ENCODE data around the gene EYA2.

EYA2 gene

GRCh38 chr20:47209982-47210381 is 315.3 kb downstream of the EYA2 start:
- no peaks in the 10 kb centered on the region for H3K27me3 Mint-ChIP-seq (ENCODE audit: low read depth)
- TF ChIP-seq, protein P1, sequence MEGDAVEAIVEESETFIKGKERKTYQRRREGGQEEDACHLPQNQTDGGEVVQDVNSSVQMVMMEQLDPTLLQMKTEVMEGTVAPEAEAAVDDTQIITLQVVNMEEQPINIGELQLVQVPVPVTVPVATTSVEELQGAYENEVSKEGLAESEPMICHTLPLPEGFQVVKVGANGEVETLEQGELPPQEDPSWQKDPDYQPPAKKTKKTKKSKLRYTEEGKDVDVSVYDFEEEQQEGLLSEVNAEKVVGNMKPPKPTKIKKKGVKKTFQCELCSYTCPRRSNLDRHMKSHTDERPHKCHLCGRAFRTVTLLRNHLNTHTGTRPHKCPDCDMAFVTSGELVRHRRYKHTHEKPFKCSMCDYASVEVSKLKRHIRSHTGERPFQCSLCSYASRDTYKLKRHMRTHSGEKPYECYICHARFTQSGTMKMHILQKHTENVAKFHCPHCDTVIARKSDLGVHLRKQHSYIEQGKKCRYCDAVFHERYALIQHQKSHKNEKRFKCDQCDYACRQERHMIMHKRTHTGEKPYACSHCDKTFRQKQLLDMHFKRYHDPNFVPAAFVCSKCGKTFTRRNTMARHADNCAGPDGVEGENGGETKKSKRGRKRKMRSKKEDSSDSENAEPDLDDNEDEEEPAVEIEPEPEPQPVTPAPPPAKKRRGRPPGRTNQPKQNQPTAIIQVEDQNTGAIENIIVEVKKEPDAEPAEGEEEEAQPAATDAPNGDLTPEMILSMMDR (IDR thresholded peaks at IDR 0.05; ENCODE audit: unreplicated experiment in 3 of 3), result no peak
- no peak overlapping the region for H3K4me3 Mint-ChIP-seq
- no peaks in the 10 kb centered on the region for H3K9me3 Mint-ChIP-seq
- H3K36me3 Mint-ChIP-seq (ENCODE audit: low read depth), result peaks cover 25% of the 10 kb centered on the region
- peaks cover 5% of the 10 kb centered on the region for H3K4me1 Mint-ChIP-seq
- H3K27ac Mint-ChIP-seq, result no peak overlapping the region

- no peak overlapping the region for H3K27ac Mint-ChIP-seq
- no peaks in the 10 kb centered on the region for H3K9me3 Mint-ChIP-seq
- TF ChIP-seq, protein P1 (IDR thresholded peaks at IDR 0.05; ENCODE audit: unreplicated experiment in 3 of 3), result no peak
- no peaks in the 10 kb centered on the region for H3K27me3 Mint-ChIP-seq (ENCODE audit: low read depth)
- H3K4me1 Mint-ChIP-seq, result peaks cover 3% of the 10 kb centered on the region
- no peak overlapping the region for H3K4me3 Mint-ChIP-seq
- H3K36me3 Mint-ChIP-seq (ENCODE audit: low read depth), result peaks cover 29% of the 10 kb centered on the region
These were observed 315.8 kb downstream of the EYA2 start for GRCh38 chr20:47210470-47210869.

GRCh38 chr20:47211036-47211435 is 316.4 kb downstream of the EYA2 start:
- Mint-ChIP-seq H3K4me1 (no peaks in the 10 kb centered on the region), H3K27ac (no peak overlapping the region), H3K9me3 (no peaks in the 10 kb centered on the region), H3K36me3 (ENCODE audit: low read depth) (peaks cover 35% of the 10 kb centered on the region), H3K4me3 (no peak overlapping the region), H3K27me3 (ENCODE audit: low read depth) (no peaks in the 10 kb centered on the region)
- TF ChIP-seq, protein P1 (IDR thresholded peaks at IDR 0.05; ENCODE audit: unreplicated experiment in 3 of 3), result no peak

- Mint-ChIP-seq H3K27ac (no peak overlapping the region), H3K4me1 (no peaks in the 10 kb centered on the region), H3K4me3 (no peak overlapping the region)
These were observed 318.1 kb downstream of the EYA2 start for GRCh38 chr20:47212606-47213207.

GRCh38 chr20:47213966-47214365 is 319.3 kb downstream of the EYA2 start:
- Mint-ChIP-seq H3K27me3 (ENCODE audit: low read depth) (no peaks in the 10 kb centered on the region), H3K4me1 (no peaks in the 10 kb centered on the region), H3K36me3 (ENCODE audit: low read depth) (peaks cover 44% of the 10 kb centered on the region), H3K4me3 (no peak overlapping the region), H3K27ac (no peak overlapping the region), H3K9me3 (no peaks in the 10 kb centered on the region)
- TF ChIP-seq, protein P1 (IDR thresholded peaks at IDR 0.05; ENCODE audit: unreplicated experiment in 3 of 3), result no peak

More at GRCh38 chr20:47212606-47213207, 318.1 kb downstream of the EYA2 start:
- H3K9me3 Mint-ChIP-seq, result no peaks in the 10 kb centered on the region
- no peaks in the 10 kb centered on the region for H3K27me3 Mint-ChIP-seq (ENCODE audit: low read depth)
- peaks cover 39% of the 10 kb centered on the region for H3K36me3 Mint-ChIP-seq (ENCODE audit: low read depth)
- TF ChIP-seq, protein P1 (IDR thresholded peaks at IDR 0.05; ENCODE audit: unreplicated experiment in 3 of 3), result no peak

Data from nephron (organoid).